Left kidney (tissue), 2 donors: ENCODE data around the gene STK32C. TPM values are rescaled to one million over a fixed set of nuclear protein-coding genes. Genes with fewer than 3 reads are reported as not detected.

ENCODE experiments used
- DNase-seq: peaks from one replicate; pipeline ENCODE4 v3.0.0-alpha.2; 2013
- polyA plus RNA-seq: library from polyadenylated mRNA; unstranded; fragments of 120-200 nt; gene quantifications from one replicate; pipeline ENCODE4 v1.2.1, GENCODE V29; 2013; ENCODE audit not compliant: insufficient read length

Gene STK32C
- polyA plus RNA-seq, 1 donor: 11.5 TPM

GRCh38 chr10:132266594-132267161, 41.1 kb downstream of the STK32C start:
- DNase-seq: no peak

- no peak for DNase-seq
Measured at GRCh38 chr10:132265890-132266496, 41.8 kb downstream of the STK32C start.

GRCh38 chr10:132264966-132265889, 42.5 kb downstream of the STK32C start:
- no peak for DNase-seq

GRCh38 chr10:132264306-132264950, 43.3 kb downstream of the STK32C start:
- no peak for DNase-seq

- DNase-seq: no peak
Measured at GRCh38 chr10:132263866-132264265, 43.9 kb downstream of the STK32C start.

- DNase-seq: no peak
Measured at GRCh38 chr10:132259702-132260482, 47.9 kb downstream of the STK32C start.

- DNase-seq: no peak
Measured at GRCh38 chr10:132258423-132258822, 49.3 kb downstream of the STK32C start.

GRCh38 chr10:132257907-132258306, 49.8 kb downstream of the STK32C start:
- DNase-seq: no peak

- no peak for DNase-seq
Measured at GRCh38 chr10:132257271-132257670, 50.5 kb downstream of the STK32C start.

GRCh38 chr10:132256866-132257265, 50.9 kb downstream of the STK32C start:
- DNase-seq: no peak

- no peak for DNase-seq
Measured at GRCh38 chr10:132255489-132256344, 52.0 kb downstream of the STK32C start.

- DNase-seq: no peak
Measured at GRCh38 chr10:132254841-132255240, 52.9 kb downstream of the STK32C start.

- DNase-seq: no peak
Measured at GRCh38 chr10:132253092-132253687, 54.6 kb downstream of the STK32C start.

- no peak for DNase-seq
Measured at GRCh38 chr10:132252412-132252811, 55.3 kb downstream of the STK32C start.

- DNase-seq: no peak
Measured at GRCh38 chr10:132251928-132252327, 55.8 kb downstream of the STK32C start.

GRCh38 chr10:132250481-132251475, 57.0 kb downstream of the STK32C start:
- no peak for DNase-seq

- no peak for DNase-seq
Measured at GRCh38 chr10:132249824-132250375, 57.9 kb downstream of the STK32C start.

GRCh38 chr10:132249226-132249724, 58.5 kb downstream of the STK32C start:
- DNase-seq: no peak
